NCI-H82 (cell line): ENCODE results near the gene MB21D2.
"Not testable (repeated sequence)": the region's sequence is repeated elsewhere in the genome, so short reads cannot be mapped to it uniquely, and the experiment has no call there.

Experiments used
- DNase-seq: peaks from one replicate; lab custom pipeline; 2025; lab: John Stamatoyannopoulos, UW

Gene MB21D2

DNA sequence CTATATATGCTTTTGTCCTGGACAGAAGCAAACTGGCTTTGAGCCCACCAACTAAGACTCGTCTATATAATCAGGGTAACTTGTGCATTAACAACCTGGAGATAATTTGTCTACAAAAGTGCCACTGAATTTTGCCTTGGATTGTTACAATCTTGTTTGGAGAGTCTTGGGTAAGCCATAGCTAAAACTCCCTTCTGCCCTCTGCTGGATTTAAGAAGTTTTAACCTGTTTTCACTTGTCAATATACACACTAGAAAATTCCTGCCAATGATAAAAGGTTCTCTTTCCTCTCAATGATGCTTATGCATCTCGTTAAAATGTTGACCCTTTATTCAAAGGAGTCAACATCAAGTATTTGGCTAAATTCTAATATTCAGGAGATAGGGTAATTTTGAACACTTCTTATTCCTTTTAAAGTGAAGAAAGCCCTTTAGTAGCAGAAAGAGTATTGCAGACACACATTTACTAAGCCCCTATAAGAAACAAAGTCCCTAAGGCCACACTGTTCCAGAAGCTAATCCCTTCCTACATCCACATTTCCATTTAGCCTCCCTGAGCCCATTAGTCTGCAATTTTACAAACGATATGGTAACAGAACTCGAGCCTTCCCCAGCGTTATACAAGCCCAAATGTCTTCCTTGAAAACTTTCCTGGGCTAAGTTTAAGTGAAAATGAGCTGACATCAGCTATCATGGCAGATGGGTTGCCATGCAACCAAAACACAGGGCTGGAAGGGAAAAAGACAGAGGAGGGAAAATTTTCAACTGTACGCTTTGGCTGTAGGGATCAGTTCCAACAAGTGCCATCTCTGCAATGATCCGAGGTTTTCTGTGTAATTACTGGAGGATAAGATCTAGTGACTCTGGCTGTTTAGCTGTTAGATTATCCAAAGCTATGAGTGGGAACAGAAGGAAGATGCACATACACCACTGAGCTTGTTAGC lies 114.4 kb downstream of the MB21D2 start:
- DNase-seq: peak; percentile 91

DNA sequence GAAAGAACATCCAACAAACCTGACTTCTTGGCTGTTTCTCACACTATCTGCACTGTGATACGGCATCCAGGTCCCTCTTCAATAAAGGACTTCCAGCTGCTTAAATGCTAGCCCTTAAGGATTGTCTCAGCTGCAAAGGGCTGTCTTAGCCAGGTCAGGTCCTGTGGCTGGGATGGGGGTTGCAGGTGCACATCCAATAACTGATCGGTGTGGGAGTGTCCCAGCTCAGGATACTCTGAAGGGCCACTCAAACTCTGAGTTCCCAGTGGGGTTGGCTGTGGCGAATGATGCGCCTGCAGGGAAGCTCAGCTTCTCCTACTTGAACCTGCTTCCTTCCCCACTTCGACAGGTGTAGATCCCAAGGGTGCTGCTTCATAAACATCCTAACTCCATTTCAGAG lies 115.7 kb downstream of the MB21D2 start:
- no peak for DNase-seq

DNA sequence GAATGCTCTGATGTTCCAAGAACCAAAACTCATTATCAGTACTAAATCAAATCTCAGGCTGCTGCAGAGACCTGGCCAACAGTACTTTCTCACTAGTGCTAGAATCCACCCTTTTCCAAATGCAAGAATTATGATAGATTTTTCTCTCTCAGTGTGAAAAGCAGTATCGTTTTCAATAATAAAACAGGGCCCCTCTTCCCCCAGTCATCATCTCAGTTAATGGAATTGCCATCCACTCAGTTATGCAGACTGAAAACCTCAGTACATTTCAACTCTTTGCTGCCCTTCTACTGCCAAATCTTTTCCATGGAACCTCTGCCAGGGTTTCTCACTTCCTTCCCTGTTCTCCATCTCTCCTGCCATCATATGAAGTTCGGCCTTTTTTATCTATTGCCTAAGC lies 117.9 kb downstream of the MB21D2 start:
- no peak for DNase-seq

DNA sequence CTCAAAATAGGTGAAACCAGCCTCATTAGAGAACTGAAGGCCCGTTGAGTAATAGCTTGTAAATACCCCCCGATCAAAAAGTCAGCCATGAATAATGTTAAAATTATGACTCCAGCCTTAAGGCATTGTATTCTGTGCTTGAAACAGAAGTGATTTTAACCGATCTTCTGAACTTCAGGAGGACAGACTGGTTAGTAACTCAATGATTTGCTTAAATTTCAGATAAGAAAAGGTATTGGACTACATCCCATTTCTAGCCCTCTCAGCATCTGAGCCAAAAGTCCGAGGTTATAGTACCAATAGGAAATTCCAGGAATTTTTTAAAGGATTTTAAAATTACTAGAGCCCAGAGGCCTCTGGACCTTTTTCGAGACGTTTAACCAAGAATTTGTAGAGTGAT lies 122.6 kb downstream of the MB21D2 start:
- no peak for DNase-seq

DNA sequence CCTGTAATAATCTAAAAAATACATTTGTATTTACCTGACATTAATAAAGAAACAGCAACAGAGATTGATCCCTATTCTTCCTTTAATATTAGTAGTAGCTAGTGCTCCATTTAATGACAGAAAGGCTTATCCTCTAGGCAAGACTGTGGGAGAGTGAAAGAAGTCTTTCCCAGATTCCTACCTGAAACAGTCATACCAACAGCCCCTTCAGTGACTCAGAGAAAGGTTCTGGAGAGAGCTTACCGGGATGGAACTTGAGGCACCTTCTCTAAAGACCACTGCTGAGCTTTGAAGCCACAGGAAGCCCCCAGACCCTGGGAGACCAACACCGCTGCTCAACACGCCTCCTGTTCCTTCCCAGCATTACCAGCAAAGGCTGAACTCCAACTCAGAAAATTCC lies 123.4 kb downstream of the MB21D2 start:
- no peak for DNase-seq

DNA sequence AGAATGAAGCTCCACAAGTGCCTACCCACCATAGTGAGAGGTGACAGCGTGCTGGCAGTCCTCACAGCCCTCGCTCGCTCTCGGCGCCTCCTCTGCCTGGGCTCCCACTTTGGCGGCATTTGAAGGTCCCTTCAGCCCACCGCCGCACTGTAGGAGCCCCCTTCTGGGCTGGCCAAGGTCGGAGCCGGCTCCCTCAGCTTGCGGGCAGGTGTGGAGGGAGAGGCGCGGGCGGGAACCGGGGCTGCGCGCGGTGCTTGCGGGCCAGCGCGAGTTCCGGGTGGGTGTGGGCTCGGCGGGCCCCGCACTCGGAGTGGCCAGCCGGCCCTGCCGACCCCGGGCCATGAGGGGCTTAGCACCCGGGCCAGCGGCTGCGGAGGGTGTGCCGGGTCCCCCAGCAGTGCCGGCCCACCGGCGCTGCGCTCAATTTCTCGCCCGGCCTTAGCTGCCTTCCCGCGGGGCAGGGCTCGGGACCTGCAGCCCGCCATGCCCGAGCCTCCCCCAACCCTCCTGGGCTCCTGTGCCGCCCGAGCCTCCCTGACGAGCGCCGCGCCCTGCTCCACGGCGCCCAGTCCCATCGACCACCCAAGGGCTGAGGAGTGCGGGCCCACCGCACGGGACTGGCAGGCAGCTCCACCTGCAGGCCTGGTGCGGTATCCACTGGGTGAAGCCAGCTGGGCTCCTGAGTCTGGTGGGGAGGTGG lies 128.7 kb downstream of the MB21D2 start:
- DNase-seq: not testable (repeated sequence)

DNA sequence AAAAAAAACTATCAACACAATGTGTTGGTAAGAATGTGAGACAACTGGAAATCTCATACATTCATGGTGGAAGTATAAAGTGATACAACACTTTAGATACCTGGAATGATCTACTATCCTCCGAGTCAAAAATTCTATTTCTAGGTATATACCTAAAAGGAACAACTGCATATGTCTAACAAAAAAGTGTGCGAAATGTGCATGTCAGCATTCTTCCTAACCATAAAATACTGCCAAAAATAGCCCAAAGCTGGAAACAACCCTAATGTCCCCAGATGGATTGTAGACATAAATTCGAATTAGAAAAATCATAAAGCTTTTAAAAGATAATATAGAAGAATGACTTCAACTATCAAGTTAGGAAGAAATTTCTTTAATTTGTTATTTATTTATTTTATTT lies 139.1 kb downstream of the MB21D2 start:
- no peak for DNase-seq

DNA sequence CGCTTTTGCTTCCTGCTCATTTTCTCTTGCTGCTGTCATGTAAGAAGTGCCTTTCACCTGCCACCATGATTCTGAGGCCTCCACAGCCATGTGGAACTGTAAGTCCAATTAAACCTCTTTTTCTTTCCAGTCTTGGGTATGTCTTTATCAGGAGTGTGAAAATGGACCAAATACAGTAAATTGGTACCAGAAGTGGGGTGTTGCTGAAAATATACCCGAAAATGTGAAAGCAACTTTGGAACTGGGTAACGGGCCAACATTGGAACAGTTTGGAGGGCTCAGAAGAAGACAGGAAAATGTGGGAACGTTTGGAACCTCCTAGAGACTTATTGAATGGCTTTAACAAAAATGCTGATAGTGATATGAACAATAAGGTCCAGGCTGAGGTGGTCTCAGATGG lies 143.3 kb downstream of the MB21D2 start:
- not testable (repeated sequence) for DNase-seq

DNA sequence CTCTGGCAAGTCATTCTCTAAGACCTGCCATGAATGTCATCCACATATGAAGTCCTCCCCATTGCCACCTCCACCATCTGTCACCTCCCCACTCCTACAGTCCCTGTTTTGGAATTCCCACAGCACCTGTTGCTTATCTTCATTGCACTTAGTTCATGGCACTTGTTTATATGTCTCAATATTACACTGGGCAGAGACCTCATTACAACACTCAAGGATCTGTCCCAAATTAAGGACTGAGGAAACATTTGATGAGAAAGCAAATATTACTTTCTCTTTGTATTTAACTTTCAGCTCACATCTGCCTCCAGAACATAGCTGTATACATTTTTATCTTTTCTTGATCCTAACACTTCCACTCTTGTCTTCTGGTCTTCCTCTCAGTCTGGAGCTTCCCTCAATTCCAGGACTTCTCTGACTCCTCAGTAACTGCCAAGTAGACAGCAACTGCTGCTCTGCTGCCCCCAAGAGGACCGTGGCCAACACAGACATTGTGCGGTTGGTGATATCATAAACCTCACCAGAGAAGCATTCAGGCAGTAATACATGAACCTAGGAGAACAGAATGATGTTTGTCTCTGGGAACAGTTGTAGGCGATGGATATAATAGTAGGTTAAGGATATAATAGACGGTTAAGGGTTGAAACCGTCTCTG lies 145.3 kb downstream of the MB21D2 start:
- peak; percentile 71 for DNase-seq

DNA sequence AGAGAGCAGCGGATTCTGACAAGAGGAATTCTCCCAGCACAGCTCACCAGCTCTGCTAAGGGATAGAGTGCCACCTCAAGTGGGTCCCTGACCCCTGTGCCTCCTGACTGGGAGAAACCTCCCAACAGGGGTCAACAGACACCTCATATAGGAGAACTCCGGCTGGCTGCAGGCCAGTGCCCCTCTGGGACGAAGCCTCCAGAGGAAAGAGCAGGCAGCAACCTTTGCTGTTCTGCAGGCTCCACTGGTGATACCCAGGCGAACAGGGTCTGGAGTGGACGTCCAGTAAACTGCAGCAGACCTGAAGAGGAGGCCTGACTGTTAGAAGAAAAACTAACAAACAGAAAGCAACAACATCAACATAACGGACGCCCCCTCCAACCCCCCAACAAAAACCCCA lies 159.0 kb downstream of the MB21D2 start:
- DNase-seq: no peak

DNA sequence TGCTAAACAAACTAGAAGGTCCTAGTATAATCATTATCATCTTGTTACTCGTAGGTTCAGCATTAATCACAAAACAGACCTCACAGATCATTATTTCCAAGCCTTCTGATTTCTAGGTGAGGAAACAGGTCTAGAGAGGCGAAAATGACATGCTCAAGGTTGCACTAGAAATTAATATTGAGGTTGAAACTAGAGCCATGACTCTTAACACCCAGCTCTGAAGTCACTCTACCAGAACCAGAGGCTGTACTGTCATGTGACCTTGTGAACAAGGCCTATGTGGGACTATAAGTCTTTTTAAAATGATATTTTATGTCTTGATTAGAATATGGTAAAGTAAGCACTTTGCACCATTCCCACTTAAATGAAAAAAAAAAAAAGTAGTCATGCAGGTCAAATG lies 166.5 kb downstream of the MB21D2 start:
- no peak for DNase-seq

DNA sequence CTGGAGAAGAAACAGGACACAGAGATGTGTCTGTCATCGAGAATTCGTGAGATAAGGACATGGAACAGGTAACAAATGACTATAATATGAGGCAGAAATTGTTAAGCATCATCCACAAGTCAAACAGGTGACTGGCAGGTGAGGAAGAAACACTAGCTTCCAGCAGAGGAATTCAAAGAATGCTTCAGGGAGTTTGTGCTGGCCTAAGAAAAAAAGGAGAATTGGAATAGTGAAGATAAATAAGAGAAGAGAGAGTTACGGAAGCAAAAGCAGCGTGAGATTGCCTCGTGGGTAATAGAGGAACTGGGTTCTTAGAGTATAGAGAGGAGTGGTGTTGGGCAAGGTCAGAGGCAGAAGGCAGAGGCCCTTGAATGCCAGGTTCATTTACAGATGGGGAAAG lies 167.5 kb downstream of the MB21D2 start:
- DNase-seq: no peak

DNA sequence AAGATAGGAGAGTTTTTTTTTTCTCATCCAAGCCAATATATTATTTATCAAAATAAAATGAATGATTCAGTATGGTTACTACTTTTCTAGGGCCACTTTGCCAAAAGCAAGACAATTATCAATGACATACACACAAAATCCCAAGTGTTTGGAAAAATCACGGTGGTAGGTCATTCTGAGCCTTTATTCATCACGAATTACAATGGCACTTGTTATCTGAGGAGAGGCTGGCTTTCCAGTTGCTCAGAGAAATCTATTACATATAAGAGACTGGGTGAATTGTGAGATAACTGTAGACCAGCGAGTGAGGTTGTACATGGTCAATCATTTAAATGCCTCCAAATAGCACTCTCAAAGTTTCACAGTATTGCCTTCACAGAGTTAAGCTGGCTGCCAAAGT lies 169.9 kb downstream of the MB21D2 start:
- no peak for DNase-seq

DNA sequence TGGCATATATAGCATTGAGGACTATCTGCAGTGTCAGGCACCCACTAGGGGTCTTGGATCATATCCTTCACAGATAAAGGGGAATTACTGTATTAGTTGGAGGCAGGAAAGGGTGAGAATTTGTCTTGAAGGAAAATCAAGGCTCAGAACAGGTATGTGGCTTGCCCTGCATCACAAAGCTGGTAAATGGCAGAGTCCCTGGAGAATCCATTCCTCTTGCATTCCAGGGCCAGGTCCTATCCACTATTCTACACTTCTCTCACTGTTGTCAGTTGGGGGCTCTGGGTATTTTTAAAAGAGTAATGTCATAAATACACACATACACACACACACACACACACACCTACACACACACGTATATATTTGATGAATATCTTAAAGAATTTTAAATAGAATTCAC lies 170.5 kb downstream of the MB21D2 start:
- DNase-seq: no peak
